Loucy (cell line): ENCODE results near the gene FHL3.

Experiments used
- H2AFZ ChIP-seq: fragments of 200-600 bp; sonication (generic); 2 replicates; pipeline ENCODE4 v1.6.0; 2016; ENCODE audit warnings: antibody characterized with exemption, mild to moderate bottlenecking, low read length, moderate library complexity
- H3F3A ChIP-seq: fragments of 200-600 bp; 2 replicates; pipeline ENCODE4 v1.6.0; 2016; ENCODE audit warnings: antibody characterized with exemption, low read depth, mild to moderate bottlenecking
- H3K27me3 ChIP-seq: fragments of 200-600 bp; sonication (generic); 2 replicates; pipeline ENCODE4 v1.6.1; 2014; ENCODE audit warnings: low read length, mild to moderate bottlenecking; ENCODE audit not compliant: insufficient read depth, poor library complexity, severe bottlenecking
- H3K36me3 ChIP-seq: fragments of 200-600 bp; sonication (generic); 2 replicates; pipeline ENCODE4 v1.6.1; 2016; ENCODE audit warnings: low read length; ENCODE audit not compliant: insufficient read depth
- H3K4me1 ChIP-seq: fragments of 200-600 bp; sonication (generic); 2 replicates; pipeline ENCODE4 v1.5.1; 2014; ENCODE audit warnings: low read length, mild to moderate bottlenecking; ENCODE audit not compliant: insufficient read depth, poor library complexity, severe bottlenecking
- H3K4me2 ChIP-seq: fragments of 200-600 bp; sonication (generic); 2 replicates; pipeline ENCODE4 v1.6.0; 2014; ENCODE audit warnings: antibody characterized with exemption, low read length, low read depth, mild to moderate bottlenecking; ENCODE audit not compliant: poor library complexity, severe bottlenecking
- H3K4me3 ChIP-seq: fragments of 200-600 bp; sonication (generic); 2 replicates; pipeline ENCODE4 v1.5.1; 2014; ENCODE audit warnings: low read length, mild to moderate bottlenecking, mixed read lengths; ENCODE audit not compliant: poor library complexity, severe bottlenecking
- H3K79me2 ChIP-seq: fragments of 200-600 bp; sonication (generic); 2 replicates; pipeline ENCODE4 v1.6.1; 2014; ENCODE audit warnings: low read length; ENCODE audit not compliant: insufficient read depth
- H3K9ac ChIP-seq: fragments of 200-600 bp; sonication (generic); 2 replicates; pipeline ENCODE4 v1.6.0; 2014; ENCODE audit warnings: mild to moderate bottlenecking, low read depth, low read length, moderate library complexity; ENCODE audit not compliant: poor library complexity, severe bottlenecking
- H3K9me2 ChIP-seq: fragments of 200-600 bp; sonication (generic); replicated peaks from 2 replicates; pipeline ENCODE4 v1.6.1; 2016; ENCODE audit warnings: low read depth, low read length, mixed read lengths
- H3K9me3 ChIP-seq: fragments of 200-600 bp; sonication (generic); 2 replicates; pipeline ENCODE4 v1.6.1; 2014; ENCODE audit warnings: mild to moderate bottlenecking, antibody characterized with exemption, low read length, low read depth; ENCODE audit not compliant: insufficient read depth
- H4K20me1 ChIP-seq: fragments of 200-600 bp; sonication (generic); 2 replicates; pipeline ENCODE4 v1.6.0; 2014; ENCODE audit warnings: antibody characterized with exemption, low read length, mild to moderate bottlenecking; ENCODE audit not compliant: insufficient read depth, poor library complexity, severe bottlenecking
- EZH2phosphoT487 ChIP-seq: fragments of 200-600 bp; IDR thresholded peaks from 2 replicates; pipeline ENCODE4 v1.6.1; 2018; ENCODE audit warnings: antibody characterized with exemption, mild to moderate bottlenecking, moderate library complexity, borderline replicate concordance
- TF ChIP-seq, protein P1 (sequence below): fragments of 200-600 bp; sonication (generic); conservative IDR thresholded peaks from 2 replicates; pipeline ENCODE4 v1.5.1; 2014; ENCODE audit warnings: mild to moderate bottlenecking, antibody characterized with exemption, low read length

The FHL3 gene

DNA sequence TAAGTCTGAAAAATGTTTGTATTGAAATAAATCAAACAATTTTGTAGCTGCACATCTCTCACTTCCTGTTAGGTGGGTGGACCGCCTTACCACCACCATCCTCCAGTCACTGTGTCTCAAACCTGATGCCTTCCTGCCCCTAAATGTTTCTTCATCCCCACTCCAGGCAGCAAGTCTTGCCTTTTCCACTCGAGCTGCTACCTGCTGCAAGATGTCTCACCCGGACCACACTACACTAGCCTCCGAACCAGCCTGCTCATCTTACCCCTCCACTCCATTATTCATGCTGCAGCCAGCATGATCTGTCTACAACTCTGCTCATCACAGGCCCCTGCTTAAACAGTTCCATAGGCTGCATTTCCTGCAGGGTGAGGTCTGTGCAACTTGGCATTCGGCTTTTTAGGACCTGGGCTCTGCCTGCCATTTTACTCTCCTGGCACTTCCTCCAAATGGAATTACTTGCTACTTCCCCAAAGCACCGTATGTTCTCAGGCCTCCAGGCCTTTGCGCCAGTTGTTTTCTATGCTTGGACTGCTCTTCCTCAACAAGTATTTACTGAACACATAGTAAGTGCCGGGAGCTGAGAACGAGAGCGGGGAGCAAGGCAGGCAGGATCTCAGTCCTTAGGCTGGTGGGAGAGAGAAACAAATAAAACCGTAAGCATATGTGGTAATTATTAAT lies 10.3 kb downstream of the FHL3 start:
- Histone ChIP-seq H3K9ac (no peak overlapping the region), H3K27me3 (no peaks in the 10 kb centered on the region), H3K9me2 (no peaks in the 10 kb centered on the region), H3K79me2 (peaks cover 25% of the 10 kb centered on the region; the same call in 1 of the 2 replicates), H2AFZ (no peak overlapping the region), H3K4me2 (no peak overlapping the region), H3F3A (no peaks in the 10 kb centered on the region; the same call in 1 of the 2 replicates), H3K4me1 (peaks cover 20% of the 10 kb centered on the region), H3K4me3 (no peak overlapping the region), H3K9me3 (no peaks in the 10 kb centered on the region), H4K20me1 (no peaks in the 10 kb centered on the region), H3K36me3 (peaks cover 5% of the 10 kb centered on the region; the same call in 1 of the 2 replicates)
- TF ChIP-seq, protein P1, sequence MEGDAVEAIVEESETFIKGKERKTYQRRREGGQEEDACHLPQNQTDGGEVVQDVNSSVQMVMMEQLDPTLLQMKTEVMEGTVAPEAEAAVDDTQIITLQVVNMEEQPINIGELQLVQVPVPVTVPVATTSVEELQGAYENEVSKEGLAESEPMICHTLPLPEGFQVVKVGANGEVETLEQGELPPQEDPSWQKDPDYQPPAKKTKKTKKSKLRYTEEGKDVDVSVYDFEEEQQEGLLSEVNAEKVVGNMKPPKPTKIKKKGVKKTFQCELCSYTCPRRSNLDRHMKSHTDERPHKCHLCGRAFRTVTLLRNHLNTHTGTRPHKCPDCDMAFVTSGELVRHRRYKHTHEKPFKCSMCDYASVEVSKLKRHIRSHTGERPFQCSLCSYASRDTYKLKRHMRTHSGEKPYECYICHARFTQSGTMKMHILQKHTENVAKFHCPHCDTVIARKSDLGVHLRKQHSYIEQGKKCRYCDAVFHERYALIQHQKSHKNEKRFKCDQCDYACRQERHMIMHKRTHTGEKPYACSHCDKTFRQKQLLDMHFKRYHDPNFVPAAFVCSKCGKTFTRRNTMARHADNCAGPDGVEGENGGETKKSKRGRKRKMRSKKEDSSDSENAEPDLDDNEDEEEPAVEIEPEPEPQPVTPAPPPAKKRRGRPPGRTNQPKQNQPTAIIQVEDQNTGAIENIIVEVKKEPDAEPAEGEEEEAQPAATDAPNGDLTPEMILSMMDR, result no peak
- TF ChIP-seq EZH2phosphoT487, result no peak

DNA sequence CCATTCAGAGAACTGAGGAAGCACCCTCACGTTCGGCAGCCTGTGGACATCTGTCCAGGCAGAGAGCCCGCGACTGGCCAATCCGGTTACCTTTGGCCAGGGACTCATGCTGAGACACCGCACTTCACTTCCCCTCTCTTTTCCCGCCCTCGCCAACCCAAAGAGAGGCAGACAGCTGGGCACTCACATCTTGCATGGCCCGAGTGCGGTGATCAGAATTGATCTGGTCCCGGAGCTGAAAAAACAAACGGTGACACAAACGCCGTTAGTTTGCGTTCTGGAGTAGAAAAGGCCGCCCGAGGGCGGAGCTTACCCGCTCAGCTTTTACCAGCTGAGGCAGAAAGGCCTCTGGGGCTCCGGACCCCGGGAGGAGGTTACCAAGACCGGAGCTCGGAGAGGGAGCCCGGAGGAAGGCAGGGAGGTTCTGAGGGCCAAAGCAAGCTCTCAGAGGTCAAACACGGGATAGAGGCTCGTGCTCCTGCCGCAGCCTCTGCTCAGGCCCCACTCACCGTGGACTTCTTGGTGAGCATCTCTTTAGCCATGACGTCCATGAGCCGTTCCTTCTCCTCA lies 15.9 kb downstream of the FHL3 start:
- peak overlapping the region; percentile 65 for H3K4me2 ChIP-seq
- peak overlapping the region; percentile 83 for H3K9ac ChIP-seq
- peak overlapping the region; percentile 77 for H2AFZ ChIP-seq
- H3K36me3 ChIP-seq, result peaks cover 20% of the 10 kb centered on the region; the same call in 1 of the 2 replicates
- peaks cover 28% of the 10 kb centered on the region for H3K79me2 ChIP-seq
- H4K20me1 ChIP-seq, result peaks cover 16% of the 10 kb centered on the region
- H3K4me1 ChIP-seq, result peaks cover 10% of the 10 kb centered on the region
- no peak for TF ChIP-seq EZH2phosphoT487
- H3K27me3 ChIP-seq, result no peaks in the 10 kb centered on the region
- H3K9me2 ChIP-seq, result no peaks in the 10 kb centered on the region
- peak overlapping the region; percentile 79 for H3K4me3 ChIP-seq
- no peaks in the 10 kb centered on the region for H3K9me3 ChIP-seq
- no peaks in the 10 kb centered on the region; the same call in 1 of the 2 replicates for H3F3A ChIP-seq

DNA sequence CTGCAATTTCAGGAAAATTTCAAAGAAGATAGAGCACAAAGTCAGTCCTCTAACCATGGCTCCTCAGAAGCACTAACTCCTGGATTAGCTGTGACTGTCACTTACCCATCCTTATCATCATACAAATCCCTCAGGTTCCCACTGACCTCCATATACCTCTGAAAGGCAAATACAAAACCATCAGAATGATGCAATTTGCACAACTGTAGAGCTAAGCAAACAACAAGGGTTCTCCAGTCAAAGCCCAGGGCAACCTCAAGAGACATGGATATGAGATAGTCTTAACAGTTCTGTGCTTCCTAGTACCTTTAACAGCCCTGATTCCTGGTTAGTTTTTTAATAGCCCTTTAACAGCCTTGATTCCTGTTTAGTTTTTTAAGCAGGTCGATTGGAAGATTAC lies 17.6 kb downstream of the FHL3 start:
- Histone ChIP-seq H3K4me2 (peak overlapping the region; percentile 65), H3K9me2 (no peaks in the 10 kb centered on the region), H3K27me3 (no peaks in the 10 kb centered on the region), H3K4me3 (peak overlapping the region; percentile 79), H3K36me3 (peaks cover 30% of the 10 kb centered on the region; the same call in 1 of the 2 replicates), H3K9me3 (no peaks in the 10 kb centered on the region), H3K79me2 (peaks cover 28% of the 10 kb centered on the region), H3K4me1 (peaks cover 10% of the 10 kb centered on the region), H3K9ac (peak overlapping the region; percentile 83), H3F3A (no peaks in the 10 kb centered on the region; the same call in 1 of the 2 replicates), H4K20me1 (peaks cover 16% of the 10 kb centered on the region), H2AFZ (no peak overlapping the region)
- TF ChIP-seq, protein P1, result no peak
- no peak for TF ChIP-seq EZH2phosphoT487
